GM12874 (cell line): ENCODE measurements around the gene CNN3.

Source experiments
- CTCF ChIP-seq: IDR thresholded peaks from 2 replicates; pipeline ENCODE4 v1.5.1; 2011; ENCODE audit warnings: low read depth, mild to moderate bottlenecking, control low read depth, low read length, moderate library complexity; ENCODE audit not compliant: insufficient read depth

Gene CNN3

GRCh38 chr1:94905207-94905606, 21.7 kb downstream of the CNN3 start:
- no peak for TF ChIP-seq CTCF

DNA sequence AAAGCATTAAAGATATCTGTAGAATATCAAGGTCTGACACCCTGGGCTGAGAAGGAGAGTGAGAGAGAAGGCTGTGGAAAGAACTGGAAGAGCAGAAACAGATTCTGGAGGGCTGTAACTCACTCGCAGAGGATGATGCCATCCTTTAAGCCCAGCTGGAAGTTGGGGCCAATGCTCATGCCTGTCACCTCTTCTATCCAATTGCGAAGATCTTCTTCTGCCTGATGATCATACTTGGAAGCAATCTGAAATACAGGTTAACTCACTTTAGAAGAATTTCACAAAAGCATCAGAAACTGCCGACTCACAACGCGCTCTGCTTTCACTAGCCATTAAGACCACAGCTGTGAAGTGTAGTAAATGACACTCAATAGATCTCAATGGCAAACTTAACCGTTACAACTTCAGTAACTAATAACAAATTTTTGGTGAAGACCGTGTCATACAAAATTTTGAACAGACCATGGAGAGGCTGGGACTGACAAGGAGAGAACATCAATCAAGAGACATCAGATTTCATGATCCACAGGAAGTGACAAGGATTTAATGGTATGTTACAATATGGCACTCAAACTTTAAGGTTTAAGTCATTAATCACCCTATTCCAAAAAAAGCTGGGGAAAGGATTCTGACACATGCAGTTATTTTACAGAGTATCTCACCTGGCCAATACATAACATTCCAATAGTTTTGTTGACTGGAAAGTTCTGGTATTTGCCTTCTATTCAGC, 23.5 kb downstream of the CNN3 start:
- no peak for TF ChIP-seq CTCF

DNA sequence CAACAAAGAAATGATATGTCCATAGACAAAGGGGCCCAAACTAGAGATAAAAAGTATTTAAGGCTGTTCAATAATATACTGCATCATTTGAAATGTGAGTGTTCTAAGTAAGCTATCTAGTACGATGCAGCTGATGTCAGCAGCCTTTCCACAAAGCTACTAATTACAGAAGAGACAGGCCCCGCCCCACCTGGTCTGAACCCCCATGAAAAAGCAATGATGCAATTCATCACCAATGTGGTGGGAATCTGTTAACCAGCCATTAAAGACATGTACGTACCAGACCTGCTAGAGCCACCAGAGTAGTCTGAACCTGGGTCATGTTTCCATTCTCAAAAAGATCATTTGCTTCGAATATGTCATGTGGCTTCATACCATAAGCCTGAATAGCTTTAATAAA, 25.1 kb downstream of the CNN3 start:
- TF ChIP-seq CTCF, result no peak

- TF ChIP-seq CTCF, result no peak
Measured at GRCh38 chr1:94899756-94900155, 27.2 kb downstream of the CNN3 start.

GRCh38 chr1:94898491-94899385, 28.2 kb downstream of the CNN3 start:
- no peak for TF ChIP-seq CTCF

DNA sequence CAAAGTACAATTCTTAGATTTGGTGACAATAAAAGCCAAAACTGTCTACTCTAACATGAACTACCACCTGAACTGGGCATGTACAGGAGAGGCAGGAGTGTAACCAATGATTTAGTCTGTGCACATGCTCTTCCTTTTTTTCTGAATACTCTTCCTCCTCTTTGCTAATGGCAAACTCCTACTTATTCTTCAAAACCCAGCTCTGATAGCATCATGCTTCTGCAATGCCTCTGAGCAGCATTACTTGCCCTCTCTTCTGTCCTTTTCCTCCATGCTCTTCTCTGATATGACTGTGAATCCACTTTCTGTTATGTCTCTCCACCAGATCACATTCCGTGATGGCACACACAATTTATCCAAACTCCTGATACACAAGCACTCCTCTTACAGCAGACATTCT, 31.4 kb downstream of the CNN3 start:
- no peak for TF ChIP-seq CTCF

DNA sequence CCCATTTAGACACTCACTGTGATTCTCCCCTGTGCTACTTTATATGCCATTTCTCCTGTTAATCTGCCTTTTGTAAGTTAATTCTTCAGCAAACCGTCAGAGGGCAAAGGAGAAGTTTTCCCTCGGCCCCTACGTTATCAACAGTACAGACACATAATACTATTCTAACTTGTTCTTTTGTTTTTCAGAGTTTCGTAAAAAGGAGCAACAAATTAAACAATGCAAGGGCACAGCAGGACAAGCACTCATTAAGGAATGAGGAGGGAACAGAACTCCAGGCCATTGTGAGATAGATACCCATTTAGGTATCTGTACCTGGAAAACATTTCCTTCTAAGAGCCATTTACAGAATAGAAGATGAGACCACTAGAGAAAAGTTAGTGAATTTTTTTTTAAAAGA, 32.3 kb downstream of the CNN3 start:
- no peak for TF ChIP-seq CTCF
